ACC112 (cell line): ENCODE measurements around the gene PLEKHG1.

Experiments
- H2AFZ ChIP-seq: fragments of 200-600 bp; sonication (generic); one replicate; pipeline ENCODE4 v1.6.0; 2017; ENCODE audit warnings: antibody characterized with exemption, low read length; ENCODE audit not compliant: unreplicated experiment
- H3K27ac ChIP-seq: fragments of 200-600 bp; sonication (generic); 2 replicates; pipeline ENCODE4 v1.5.1; 2014; ENCODE audit warnings: low read depth, mild to moderate bottlenecking, antibody characterized with exemption, low read length, moderate library complexity
- H3K27me3 ChIP-seq: fragments of 200-600 bp; sonication (generic); 2 replicates; pipeline ENCODE4 v1.6.1; 2014; ENCODE audit warnings: mild to moderate bottlenecking, antibody characterized with exemption, low read length, moderate library complexity, mixed read lengths; ENCODE audit not compliant: insufficient read depth
- H3K36me3 ChIP-seq: fragments of 200-600 bp; sonication (generic); 2 replicates; pipeline ENCODE4 v1.6.1; 2016; ENCODE audit warnings: mild to moderate bottlenecking, antibody characterized with exemption, low read length, moderate library complexity, mixed read lengths; ENCODE audit not compliant: insufficient read depth
- H3K4me1 ChIP-seq: fragments of 200-600 bp; sonication (generic); one replicate; pipeline ENCODE4 v1.6.1; 2016; ENCODE audit warnings: low read length, mixed read lengths; ENCODE audit not compliant: insufficient read depth, unreplicated experiment, control insufficient read depth
- H3K4me3 ChIP-seq: fragments of 200-600 bp; sonication (generic); 2 replicates; pipeline ENCODE4 v1.5.1; 2014; ENCODE audit warnings: mild to moderate bottlenecking, low read depth, low read length
- H3K79me2 ChIP-seq: fragments of 200-600 bp; sonication (generic); one replicate; pipeline ENCODE4 v1.6.0; 2016; ENCODE audit warnings: low read length; ENCODE audit not compliant: control insufficient read depth, unreplicated experiment, insufficient read depth

PLEKHG1 gene

DNA sequence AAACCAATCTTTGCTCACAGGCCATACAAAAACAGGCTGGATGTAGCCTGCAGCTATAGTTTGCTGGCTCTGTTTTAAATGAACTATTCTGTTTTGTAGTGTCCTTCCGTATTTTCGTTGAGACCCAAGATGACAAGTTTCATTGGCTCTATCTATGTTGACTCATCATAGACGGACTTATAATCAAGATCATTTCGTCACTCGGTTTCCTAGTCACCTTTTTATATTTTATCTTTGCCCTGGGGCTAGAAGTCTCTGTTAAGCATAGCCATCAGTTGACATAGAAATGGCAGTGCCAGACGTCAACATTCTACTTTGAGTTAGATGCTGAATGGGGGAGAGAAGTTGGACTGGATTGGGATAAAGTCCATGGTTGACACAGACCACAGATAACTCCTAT, 4.8 kb downstream of the PLEKHG1 start:
- H3K27ac ChIP-seq, result no peak overlapping the region
- H3K4me3 ChIP-seq, result no peak overlapping the region
- H3K79me2 ChIP-seq, result no peaks in the 10 kb centered on the region
- H3K36me3 ChIP-seq, result no peaks in the 10 kb centered on the region
- H2AFZ ChIP-seq, result no peak overlapping the region
- H3K4me1 ChIP-seq, result no peaks in the 10 kb centered on the region
- peaks cover 96% of the 10 kb centered on the region for H3K27me3 ChIP-seq

DNA sequence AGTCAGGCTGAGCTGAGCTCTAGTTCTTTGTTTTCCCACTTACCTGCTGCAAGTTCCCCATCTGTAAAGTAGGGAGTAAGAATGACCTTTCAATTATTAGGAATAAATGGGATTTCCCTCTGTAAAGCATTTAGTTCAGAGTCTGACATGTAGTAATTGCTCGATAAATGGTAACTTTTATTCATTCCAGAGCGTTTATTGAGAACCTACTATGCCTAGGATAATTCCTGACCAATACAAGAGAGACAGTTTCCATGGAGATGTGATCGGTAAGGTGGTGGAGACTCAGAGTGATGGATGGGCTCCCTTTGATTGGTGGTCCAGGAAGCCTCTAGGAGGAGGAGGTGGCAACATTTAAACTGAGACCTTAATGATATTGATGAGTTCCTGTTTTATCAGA, 5.6 kb downstream of the PLEKHG1 start:
- H3K4me3 ChIP-seq, result no peak overlapping the region
- no peaks in the 10 kb centered on the region for H3K79me2 ChIP-seq
- H3K27ac ChIP-seq, result no peak overlapping the region
- no peaks in the 10 kb centered on the region for H3K4me1 ChIP-seq
- no peak overlapping the region for H2AFZ ChIP-seq
- H3K36me3 ChIP-seq, result no peaks in the 10 kb centered on the region
- H3K27me3 ChIP-seq, result peaks cover 92% of the 10 kb centered on the region

DNA sequence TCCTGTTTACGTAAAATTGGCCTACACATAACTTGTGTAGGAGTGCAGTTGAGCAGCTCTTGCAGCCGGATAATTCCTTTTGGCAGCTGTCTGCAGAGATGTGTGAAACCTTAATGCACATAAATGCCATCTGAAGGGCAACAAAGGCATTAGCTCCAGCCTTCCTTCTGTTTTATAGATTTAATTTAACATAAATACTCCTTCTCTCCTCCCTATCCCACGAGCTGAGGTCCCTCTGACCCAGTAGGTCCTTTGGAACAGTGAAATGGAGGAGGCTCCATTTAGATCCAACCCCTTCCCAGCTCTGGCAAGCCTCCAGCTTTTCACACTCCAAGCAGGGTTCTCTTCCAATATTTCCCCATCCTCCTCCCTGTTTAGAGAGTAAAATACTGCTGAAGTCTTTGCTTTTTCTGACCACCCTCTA, 6.5 kb downstream of the PLEKHG1 start:
- Histone ChIP-seq H3K36me3 (no peaks in the 10 kb centered on the region), H3K79me2 (no peaks in the 10 kb centered on the region), H3K4me3 (no peak overlapping the region), H3K4me1 (no peaks in the 10 kb centered on the region), H3K27ac (no peak overlapping the region), H3K27me3 (peaks cover 92% of the 10 kb centered on the region), H2AFZ (no peak overlapping the region)

DNA sequence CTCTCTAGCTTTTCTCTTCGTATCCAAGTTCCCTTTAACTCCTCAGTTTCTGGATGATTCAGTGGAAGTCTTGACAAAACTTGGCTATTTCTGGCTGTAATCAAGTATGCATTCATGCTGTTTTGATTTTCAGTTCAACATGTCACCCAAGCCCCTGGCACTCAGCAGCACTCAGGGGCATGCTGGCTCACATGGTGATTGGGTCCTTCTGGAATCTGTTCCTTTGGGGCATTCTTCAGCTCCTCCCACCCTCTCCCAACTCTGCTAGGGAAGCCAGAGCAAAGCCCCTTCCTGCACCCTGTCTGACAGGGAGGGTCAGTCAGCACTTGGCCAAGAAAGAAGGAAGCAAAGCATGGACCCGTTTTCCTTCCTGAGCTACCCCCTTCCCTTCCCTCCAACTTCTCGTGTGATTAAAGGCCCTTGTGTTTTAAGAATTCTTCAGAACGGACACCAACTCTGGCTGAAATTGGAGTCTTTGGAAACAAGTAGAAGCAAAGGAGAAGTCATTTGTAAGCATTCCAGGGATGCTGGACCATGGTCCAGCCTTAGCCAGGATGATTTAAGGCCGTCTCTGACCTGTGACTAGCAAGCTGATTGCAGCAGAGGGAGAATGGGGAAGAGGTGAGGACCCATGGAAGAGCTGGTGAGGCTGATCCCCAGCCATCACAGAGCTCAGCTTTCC, 7.1 kb downstream of the PLEKHG1 start:
- Histone ChIP-seq H3K36me3 (no peaks in the 10 kb centered on the region), H3K27me3 (peaks cover 88% of the 10 kb centered on the region), H3K79me2 (no peaks in the 10 kb centered on the region), H3K4me1 (no peaks in the 10 kb centered on the region), H2AFZ (no peak overlapping the region), H3K27ac (no peak overlapping the region), H3K4me3 (no peak overlapping the region)

DNA sequence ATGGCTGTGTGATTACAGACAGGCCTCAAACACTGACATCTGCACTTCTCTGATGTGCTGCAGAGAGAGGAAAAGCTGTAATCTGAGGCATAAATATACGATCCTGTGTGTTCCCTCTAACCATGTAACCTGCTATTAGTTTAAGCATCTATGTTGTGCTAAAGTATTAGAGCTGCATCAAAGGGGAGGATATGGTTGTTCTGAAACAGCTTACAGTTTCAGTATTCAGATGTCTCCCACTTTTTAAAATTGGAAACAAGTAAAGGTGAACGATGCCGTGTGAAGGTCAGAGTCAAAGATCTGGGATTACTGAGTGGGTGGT, 7.6 kb downstream of the PLEKHG1 start:
- no peaks in the 10 kb centered on the region for H3K79me2 ChIP-seq
- H3K36me3 ChIP-seq, result no peaks in the 10 kb centered on the region
- no peak overlapping the region for H3K27ac ChIP-seq
- H3K4me1 ChIP-seq, result no peaks in the 10 kb centered on the region
- H3K4me3 ChIP-seq, result no peak overlapping the region
- no peak overlapping the region for H2AFZ ChIP-seq
- H3K27me3 ChIP-seq, result peaks cover 83% of the 10 kb centered on the region

DNA sequence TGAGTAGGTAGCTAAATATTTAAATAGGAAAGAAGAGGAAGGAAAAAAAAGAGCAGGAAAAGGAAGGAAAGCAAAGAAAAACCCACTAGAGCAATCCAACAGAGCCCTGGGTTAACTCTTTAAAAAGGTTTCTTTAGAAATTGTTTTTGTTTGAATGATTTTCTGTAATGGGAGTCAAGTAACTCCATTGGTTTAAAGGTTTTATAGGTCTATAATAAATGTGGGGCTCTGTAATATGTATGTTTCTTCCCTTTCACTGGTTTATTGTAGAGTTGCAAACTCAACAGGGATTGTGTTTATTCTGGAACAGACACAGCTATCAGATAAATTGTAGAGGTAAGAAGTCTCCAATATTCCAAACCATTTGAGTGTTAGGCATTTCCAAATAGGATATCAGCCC, 10.9 kb downstream of the PLEKHG1 start:
- no peak overlapping the region for H3K4me3 ChIP-seq
- H3K27me3 ChIP-seq, result peaks cover 83% of the 10 kb centered on the region
- no peak overlapping the region for H2AFZ ChIP-seq
- H3K27ac ChIP-seq, result no peak overlapping the region
- H3K36me3 ChIP-seq, result no peaks in the 10 kb centered on the region
- H3K79me2 ChIP-seq, result no peaks in the 10 kb centered on the region
- no peaks in the 10 kb centered on the region for H3K4me1 ChIP-seq

DNA sequence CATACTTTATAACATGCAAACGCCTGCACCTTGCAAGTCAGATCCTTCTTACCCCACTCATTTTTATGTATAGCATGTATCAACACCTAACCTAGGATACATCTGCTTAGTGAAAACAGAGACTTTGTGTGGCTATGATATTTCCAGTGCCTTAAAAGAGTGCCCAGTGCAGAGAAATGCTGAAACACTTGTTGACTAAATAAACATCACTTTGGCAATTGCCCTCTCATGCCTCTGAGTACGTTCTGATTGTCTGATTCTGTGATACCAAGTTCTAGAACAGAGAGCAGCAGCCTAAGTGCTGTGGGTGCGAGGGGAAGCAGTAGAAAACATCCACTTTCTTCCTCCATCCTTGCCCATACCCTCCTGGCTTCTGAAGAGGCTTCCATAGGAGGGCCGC, 13.6 kb downstream of the PLEKHG1 start:
- no peak overlapping the region for H2AFZ ChIP-seq
- H3K4me3 ChIP-seq, result no peak overlapping the region
- H3K36me3 ChIP-seq, result no peaks in the 10 kb centered on the region
- H3K4me1 ChIP-seq, result no peaks in the 10 kb centered on the region
- no peak overlapping the region for H3K27ac ChIP-seq
- H3K27me3 ChIP-seq, result peaks cover 77% of the 10 kb centered on the region
- no peaks in the 10 kb centered on the region for H3K79me2 ChIP-seq

DNA sequence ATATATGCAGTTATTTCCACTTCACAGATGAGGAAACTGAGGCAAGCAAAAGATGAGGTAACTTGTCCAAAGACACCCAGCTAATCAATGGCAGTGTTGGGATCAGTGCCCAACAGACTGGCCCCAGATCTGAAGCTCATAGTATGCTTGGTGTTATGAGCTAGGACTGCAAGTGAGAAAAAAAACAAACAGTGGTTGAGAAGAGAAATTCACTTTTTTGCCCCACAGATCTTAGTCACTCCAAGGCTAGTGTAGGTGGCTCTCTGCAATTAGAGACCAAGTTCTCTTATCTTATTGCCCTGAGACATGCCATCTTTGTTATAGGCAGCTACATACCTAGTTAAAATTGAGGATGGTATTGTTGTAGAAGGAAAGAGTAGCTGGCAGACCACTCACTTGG, 16.3 kb downstream of the PLEKHG1 start:
- H3K27ac ChIP-seq, result no peak overlapping the region
- H3K4me3 ChIP-seq, result no peak overlapping the region
- no peaks in the 10 kb centered on the region for H3K4me1 ChIP-seq
- H3K79me2 ChIP-seq, result no peaks in the 10 kb centered on the region
- peaks cover 70% of the 10 kb centered on the region for H3K27me3 ChIP-seq
- H2AFZ ChIP-seq, result no peak overlapping the region
- no peaks in the 10 kb centered on the region for H3K36me3 ChIP-seq

DNA sequence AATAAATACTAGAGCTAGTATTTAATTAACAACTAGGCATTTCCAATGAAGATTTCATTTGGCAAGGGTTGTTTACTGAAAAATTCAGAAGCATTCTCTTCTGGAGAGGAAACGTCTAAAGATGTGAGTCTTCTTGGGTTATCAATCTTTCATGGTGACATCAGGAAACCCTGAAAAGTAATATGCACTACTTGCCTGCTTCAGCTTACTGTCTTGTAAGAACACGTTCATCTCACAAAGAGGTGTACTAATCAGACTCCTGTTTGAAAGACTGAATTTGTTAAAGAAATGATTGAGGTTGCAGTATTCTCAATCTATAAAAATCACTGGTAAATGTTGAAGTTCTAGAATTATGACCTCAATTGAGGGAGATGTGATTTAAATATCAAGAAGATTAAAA, 16.9 kb downstream of the PLEKHG1 start:
- Histone ChIP-seq H2AFZ (no peak overlapping the region), H3K36me3 (no peaks in the 10 kb centered on the region), H3K4me1 (no peaks in the 10 kb centered on the region), H3K27me3 (peaks cover 67% of the 10 kb centered on the region), H3K4me3 (no peak overlapping the region), H3K27ac (no peak overlapping the region), H3K79me2 (no peaks in the 10 kb centered on the region)

DNA sequence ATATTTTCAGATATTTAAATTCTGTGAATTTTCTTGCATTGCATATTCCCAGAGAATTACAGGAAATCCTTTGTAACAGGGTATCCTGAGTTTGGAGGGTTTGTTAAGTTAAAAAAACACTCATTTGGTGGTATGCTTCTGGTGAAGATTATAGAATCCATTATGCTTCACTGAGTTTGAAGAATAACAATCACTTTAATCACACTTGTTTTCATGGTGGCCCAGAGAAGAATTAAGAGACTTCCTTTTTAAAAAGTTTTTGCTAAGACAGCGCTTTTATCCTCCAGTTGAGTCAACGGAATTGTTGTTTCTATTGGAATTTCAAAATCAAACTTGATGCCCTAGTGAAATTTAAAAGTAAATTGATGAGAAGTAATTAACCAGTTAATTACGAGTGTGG, 17.4 kb downstream of the PLEKHG1 start:
- Histone ChIP-seq H2AFZ (no peak overlapping the region), H3K27me3 (peaks cover 70% of the 10 kb centered on the region), H3K79me2 (no peaks in the 10 kb centered on the region), H3K27ac (no peak overlapping the region), H3K4me3 (no peak overlapping the region), H3K36me3 (no peaks in the 10 kb centered on the region), H3K4me1 (no peaks in the 10 kb centered on the region)

DNA sequence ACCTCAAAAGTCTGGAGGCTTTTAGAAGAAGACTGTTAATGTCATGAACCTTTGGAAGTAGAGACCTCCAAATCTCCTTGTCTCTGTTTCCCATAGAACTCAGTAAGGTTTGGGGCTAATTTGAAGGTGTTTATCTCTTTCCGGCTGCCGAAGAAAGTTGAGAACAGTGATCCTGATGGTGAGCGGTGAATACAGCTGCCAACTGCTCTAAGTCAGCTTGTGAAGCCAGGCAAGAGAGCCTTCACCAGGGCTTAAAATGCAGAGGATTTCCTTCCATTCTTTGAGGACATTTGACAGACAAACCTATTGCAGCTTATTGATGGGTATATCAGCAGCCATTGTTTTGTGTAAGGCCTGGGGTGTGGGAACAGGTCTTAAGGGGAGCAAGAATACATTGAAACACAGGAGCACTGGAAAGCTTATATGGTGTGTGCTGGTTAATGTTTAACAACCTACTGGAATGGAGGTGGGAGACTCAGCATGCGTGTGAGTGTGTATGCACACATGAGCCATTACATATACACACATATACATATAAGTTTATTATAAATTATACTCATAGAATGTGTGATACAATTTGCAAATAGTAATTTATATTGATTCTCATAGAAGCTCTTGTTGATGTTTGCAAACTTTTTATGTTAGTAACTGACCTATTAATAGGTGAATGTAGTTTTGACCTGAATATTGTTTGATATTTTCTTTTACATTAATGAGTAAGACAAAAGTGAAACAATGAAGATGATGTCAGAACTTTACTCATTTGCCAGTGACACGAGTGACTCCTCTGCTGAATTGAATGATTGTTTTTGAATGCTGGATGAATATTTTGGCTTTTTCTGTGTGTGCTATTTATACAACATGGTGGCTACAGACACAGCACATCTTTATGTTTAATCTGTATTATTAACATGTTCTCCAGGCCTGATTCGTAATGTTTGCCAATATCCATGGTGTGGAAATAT, 18.1 kb downstream of the PLEKHG1 start:
- Histone ChIP-seq H3K4me3 (no peak overlapping the region), H3K27me3 (peaks cover 68% of the 10 kb centered on the region), H3K36me3 (no peaks in the 10 kb centered on the region), H2AFZ (no peak overlapping the region), H3K79me2 (no peaks in the 10 kb centered on the region), H3K27ac (no peak overlapping the region), H3K4me1 (no peaks in the 10 kb centered on the region)
